Body of pancreas (tissue), 4 donors: Measurements from ENCODE around the gene IL17B. TPM values are rescaled to one million over a fixed set of nuclear protein-coding genes. Genes with fewer than 3 reads are reported as not detected.

Experiments
- ATAC-seq: fragments of 150-250 bp; one replicate; pipeline ENCODE4 v1.9.1; 2016
- DNase-seq, 4 donors: peaks; one replicate each; pipeline ENCODE4 v3.0.0-alpha.2; 2019
- H3K27ac ChIP-seq, 4 donors: fragments of 200-600 bp; sonication (generic); 1 replicate in 3 of 4; 2 replicates in 1 of 4; pipeline versions ENCODE4 v1.5.1 to v1.6.1; 2016 to 2019; ENCODE audit warnings: mild to moderate bottlenecking in 1 of 4, mixed read lengths in 1 of 4, moderate library complexity in 1 of 4
- H3K27me3 ChIP-seq, 2 donors: fragments of 200-600 bp; sonication (generic); one replicate each; pipeline ENCODE4 v1.6.0; 2016; ENCODE audit warnings: mild to moderate bottlenecking in 1 of 2
- H3K36me3 ChIP-seq, 2 donors: fragments of 200-600 bp; sonication (generic); replicated peaks in 1 of 2; 2 replicates each; pipeline ENCODE4 v1.5.1; 2016; ENCODE audit warnings: low read depth in 2 of 2; ENCODE audit not compliant: insufficient read depth in 1 of 2
- H3K4me1 ChIP-seq: fragments of 200-600 bp; sonication (generic); one replicate; pipeline ENCODE4 v1.6.0; 2016
- H3K4me3 ChIP-seq, 2 donors: fragments of 200-600 bp; sonication (generic); 1 replicate in 1 of 2; 2 replicates in 1 of 2; pipeline ENCODE4 v1.5.1; 2016 to 2019
- H3K9me3 ChIP-seq, 3 donors: fragments of 200-600 bp; sonication (generic); 1 replicate in 2 of 3; 2 replicates in 1 of 3; pipeline ENCODE4 v1.5.1; 2016
- POLR2A ChIP-seq, 3 donors: fragments of 450-650 bp; IDR thresholded peaks; one replicate each; pipeline ENCODE4 v1.6.1; 2016; ENCODE audit warnings: antibody characterized with exemption in 3 of 3, mild to moderate bottlenecking in 2 of 3
- WGBS, 2 donors: methylation state at CpG; one replicate each; pipeline ENCODE4 v1.1.5; 2017; 5-methylcytosine and 5-hydroxymethylcytosine counted together
- intact Hi-C: fragments of 100-400 bp; cut with DNase I; formaldehyde crosslinking; loops from one replicate; pipeline ENCODE4 v1.15.1; 2023
- total RNA-seq, 2 donors: library from RNA; depleted of rRNA; stranded (reverse); fragments of >200 nt; gene quantifications; one replicate each; pipeline ENCODE4 v1.1.0, GENCODE V29; 2016
- TF ChIP-seq, protein P1 (sequence below), 7 experiments: fragments of 450-650 bp in 4 of 7; fragments of 200-600 bp in 3 of 7; sonication (generic) in 3 of 7; IDR thresholded peaks; one replicate each; pipeline ENCODE4 v1.5.1; 2016 to 2019; ENCODE audit warnings: antibody characterized with exemption in 7 of 7

Gene IL17B
- total RNA-seq, 2 donors from 2014 or later: not detected

DNA sequence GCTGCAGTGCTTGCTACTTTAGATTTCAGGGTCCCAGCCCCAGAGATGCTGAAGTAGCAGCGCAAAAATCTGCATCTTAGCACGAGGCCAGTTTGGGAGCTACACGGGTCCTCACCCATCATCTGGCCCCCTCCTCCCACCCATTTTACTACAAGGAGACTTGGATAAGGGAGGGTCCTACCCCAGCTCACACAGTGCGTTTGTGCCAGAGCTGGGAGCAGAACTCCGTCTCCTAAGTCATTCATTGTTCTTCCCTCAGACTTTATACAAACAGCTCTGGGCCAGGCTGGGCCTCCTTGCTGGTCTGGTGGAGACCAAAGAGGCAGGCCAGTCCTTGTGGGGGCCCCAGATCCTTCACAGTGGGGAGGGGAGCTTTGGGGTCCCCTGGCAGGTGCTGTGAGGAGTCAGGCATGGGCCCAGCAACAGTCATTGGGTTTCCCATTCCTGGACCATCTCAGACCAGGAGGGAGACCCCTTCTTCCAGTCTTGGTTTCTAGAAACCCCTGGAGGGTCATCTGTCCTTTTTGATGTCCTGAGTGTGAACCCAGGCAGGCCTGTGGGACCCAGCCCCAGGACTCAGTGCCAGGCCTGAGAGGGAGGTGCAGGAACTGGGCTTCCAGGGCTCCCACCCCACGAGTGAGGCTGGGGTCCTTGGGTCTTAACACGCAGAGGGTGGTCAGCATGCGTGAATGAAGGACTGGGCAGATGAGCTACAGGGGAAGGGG, 2.3 kb upstream of the IL17B start:
- H3K9me3 ChIP-seq: no peaks in the 10 kb centered on the region
- intact Hi-C loops: no loop called here
- no peak overlapping the region for H3K4me3 ChIP-seq
- ATAC-seq (no peak), DNase-seq (no peak)
- TF ChIP-seq, protein P1, sequence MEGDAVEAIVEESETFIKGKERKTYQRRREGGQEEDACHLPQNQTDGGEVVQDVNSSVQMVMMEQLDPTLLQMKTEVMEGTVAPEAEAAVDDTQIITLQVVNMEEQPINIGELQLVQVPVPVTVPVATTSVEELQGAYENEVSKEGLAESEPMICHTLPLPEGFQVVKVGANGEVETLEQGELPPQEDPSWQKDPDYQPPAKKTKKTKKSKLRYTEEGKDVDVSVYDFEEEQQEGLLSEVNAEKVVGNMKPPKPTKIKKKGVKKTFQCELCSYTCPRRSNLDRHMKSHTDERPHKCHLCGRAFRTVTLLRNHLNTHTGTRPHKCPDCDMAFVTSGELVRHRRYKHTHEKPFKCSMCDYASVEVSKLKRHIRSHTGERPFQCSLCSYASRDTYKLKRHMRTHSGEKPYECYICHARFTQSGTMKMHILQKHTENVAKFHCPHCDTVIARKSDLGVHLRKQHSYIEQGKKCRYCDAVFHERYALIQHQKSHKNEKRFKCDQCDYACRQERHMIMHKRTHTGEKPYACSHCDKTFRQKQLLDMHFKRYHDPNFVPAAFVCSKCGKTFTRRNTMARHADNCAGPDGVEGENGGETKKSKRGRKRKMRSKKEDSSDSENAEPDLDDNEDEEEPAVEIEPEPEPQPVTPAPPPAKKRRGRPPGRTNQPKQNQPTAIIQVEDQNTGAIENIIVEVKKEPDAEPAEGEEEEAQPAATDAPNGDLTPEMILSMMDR (IDR thresholded peaks at IDR 0.05): no peak
- TF ChIP-seq POLR2A (IDR thresholded peaks at IDR 0.05): no peak
- H3K27me3 ChIP-seq: no peaks in the 10 kb centered on the region
- 55 to 74% methylated on average over 5 to 8 of the region's 8 CpGs for WGBS, 2 donors
- no peaks in the 10 kb centered on the region for H3K4me1 ChIP-seq
- no peaks in the 10 kb centered on the region for H3K36me3 ChIP-seq
- H3K27ac ChIP-seq: no peak overlapping the region

DNA sequence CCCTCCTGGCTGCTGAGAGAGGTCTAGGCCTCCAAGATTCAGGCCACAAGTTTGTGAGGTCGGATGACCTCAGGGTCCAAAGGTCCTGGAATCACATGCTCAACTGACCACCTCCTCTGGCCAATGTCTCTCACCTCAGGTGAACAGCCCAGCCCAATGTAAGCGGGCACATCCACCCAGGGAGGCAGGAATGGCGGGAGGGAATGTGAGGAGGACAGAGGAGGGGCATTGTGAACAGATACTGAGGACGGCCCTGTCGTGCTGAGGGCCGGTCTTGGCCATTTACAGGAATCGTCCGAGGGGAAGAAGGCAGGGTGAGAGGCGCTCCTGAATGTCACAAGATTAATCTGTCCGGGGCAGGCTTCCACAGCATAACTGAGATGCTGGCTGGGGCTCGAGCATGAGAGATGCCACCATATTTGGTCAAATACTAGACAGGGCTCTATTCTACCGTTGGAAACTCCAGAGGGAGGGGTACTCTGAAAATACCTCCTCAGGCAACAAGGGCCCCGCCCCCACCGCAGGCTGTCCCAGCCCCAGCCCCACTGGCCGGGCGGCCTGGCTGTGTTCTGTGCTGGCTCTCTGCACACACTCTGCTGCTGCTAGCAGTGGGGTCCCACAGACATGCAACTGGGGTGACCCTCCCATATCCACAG, 1.5 kb upstream of the IL17B start:
- TF ChIP-seq, protein P1 (IDR thresholded peaks at IDR 0.05): no peak
- no peak for ATAC-seq
- Histone ChIP-seq H3K9me3 (no peaks in the 10 kb centered on the region), H3K4me3 (no peak overlapping the region), H3K36me3 (no peaks in the 10 kb centered on the region), H3K27ac (no peak overlapping the region), H3K27me3 (no peaks in the 10 kb centered on the region), H3K4me1 (no peaks in the 10 kb centered on the region)
- 66 to 68% methylated on average over 12 to 16 of the region's 16 CpGs for WGBS, 2 donors
- no peak for DNase-seq
- intact Hi-C loops: no loop called here

DNA sequence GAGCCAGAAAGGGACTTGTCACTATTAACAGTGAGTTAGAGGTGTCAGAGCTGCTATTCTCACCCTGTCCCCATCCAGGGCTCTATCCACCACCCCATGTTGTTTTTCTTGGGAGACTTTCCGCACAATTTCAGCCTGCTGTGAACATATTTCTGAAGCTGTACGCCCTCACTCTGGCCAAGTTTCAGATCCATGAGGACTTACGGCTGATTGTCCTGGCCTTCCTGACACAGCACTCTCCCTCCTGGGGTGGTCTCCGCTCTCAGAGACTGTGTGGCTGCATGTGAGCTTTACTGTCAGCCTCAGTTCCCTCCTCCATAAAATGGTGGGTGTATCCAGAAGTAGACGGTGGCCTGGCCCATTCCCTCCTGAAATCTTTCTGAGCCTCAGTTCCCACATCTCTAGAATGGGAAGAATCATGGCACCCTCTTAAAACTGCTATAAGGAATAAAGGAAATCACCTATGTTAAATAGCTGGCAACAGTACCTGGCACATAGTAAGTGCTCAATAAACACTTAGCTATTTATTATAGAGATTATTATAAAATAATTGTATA, 804 bp upstream of the IL17B start:
- TF ChIP-seq, protein P1 (IDR thresholded peaks at IDR 0.05): no peak
- no peak for TF ChIP-seq POLR2A (IDR thresholded peaks at IDR 0.05)
- WGBS, 2 donors: 86 to 88% methylated on average over 5 of the region's 5 CpGs
- Histone ChIP-seq H3K27me3 (no peaks in the 10 kb centered on the region), H3K27ac (no peak overlapping the region), H3K9me3 (no peaks in the 10 kb centered on the region), H3K4me1 (no peaks in the 10 kb centered on the region), H3K4me3 (no peak overlapping the region), H3K36me3 (no peaks in the 10 kb centered on the region)
- no peak for ATAC-seq
- intact Hi-C loops: no loop called here
- no peak for DNase-seq

DNA sequence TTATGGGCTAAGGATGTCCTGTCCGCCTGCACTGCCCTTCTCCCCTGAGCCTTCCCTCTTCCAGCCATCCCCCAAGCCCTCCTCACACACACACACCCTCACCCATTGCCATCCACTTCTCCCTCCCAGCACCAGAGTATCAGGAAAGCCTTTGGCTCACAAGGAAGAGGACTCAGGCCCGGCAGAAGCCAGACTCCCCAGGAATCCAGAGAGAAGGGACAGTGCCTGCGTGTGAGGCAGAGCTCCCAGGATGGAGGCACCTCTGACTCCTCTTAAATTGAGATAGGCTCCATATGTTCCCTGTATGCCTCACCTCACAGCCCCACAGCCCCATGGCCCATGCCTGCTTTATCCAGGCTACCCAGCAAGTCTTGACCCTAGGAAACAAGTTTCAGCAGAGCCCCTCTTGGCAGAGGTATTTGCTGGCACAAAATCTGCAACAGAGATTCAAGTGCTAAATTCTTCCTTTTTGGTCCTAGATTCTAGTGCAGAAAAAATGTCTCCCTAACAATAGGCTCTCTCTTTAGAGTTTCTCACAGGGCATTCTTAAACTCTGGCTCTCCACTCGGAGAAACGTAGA, 761 bp downstream of the IL17B start:
- DNase-seq (no peak), ATAC-seq (no peak)
- Histone ChIP-seq H3K9me3 (no peaks in the 10 kb centered on the region), H3K27me3 (no peaks in the 10 kb centered on the region), H3K4me3 (no peak overlapping the region), H3K36me3 (no peaks in the 10 kb centered on the region), H3K4me1 (no peaks in the 10 kb centered on the region), H3K27ac (no peak overlapping the region)
- 58 to 63% methylated on average over 5 of the region's 5 CpGs for WGBS, 2 donors
- no peak for TF ChIP-seq POLR2A (IDR thresholded peaks at IDR 0.05)
- TF ChIP-seq, protein P1 (IDR thresholded peaks at IDR 0.05): no peak
- intact Hi-C loops: no loop called here
